ENCODE measurements around the gene TARM1. TPM values are rescaled to one million over a fixed set of nuclear protein-coding genes. Genes with fewer than 3 reads are reported as not detected.

The TARM1 gene
- total RNA-seq, 1 donor from 2014 or later, result not detected

DNA sequence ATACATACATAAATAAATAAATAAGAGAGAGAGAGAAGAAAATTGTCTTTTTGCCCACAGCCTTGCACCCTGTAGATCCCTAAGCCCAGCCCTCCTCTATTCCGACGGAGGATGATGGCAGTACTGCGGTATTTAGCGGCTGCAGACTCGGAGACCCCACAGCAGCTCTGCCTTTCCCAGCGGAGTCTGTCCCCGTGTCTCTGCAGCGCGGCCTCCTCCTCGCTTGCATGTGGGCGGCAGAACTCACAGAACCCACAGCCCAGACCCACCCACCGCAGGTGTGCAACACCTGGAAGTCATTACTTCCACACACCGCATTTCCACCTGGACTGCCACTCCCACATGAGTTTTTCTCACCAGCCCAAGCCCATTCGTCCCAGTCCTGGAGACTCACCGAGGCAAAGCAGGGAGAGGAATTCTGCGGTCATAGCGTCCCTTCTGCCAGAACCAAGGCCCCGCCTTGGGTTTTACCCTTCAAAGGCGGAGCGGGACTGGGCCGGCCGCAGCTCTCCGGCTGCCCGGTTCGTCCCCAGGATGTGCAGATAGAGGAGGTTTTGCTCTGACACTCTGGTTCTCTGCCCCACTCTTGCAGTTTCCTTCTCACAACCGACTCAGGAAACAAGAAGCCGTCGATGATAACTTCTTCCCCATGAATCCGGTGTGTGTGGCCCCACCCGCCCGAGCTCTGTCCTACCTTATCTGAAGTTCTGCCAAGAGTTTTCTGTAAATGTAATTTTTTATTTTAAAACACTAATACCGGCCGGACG lies 17.6 kb downstream of the TARM1 start, which contains the start of gene VSTM1:
TSS of gene VSTM1 (minus strand) at position 548 of the 767 bp plus-strand sequence. CDS start at position 428, 120 bp downstream.
- H3K36me3 Mint-ChIP-seq, result no peaks in the 10 kb centered on the region
- no peak for DNase-seq (ENCODE audit: low spot score in 2 of 2, unreplicated experiment in 2 of 2)
- H3K4me3 Mint-ChIP-seq, result no peak within 1 kb of the TSS
- H3K27ac Mint-ChIP-seq, result no peak within 1 kb of the TSS
- H3K4me1 Mint-ChIP-seq, result no peaks in the 10 kb centered on the region
- H3K9me3 Mint-ChIP-seq, result peaks cover 3% of the 10 kb centered on the region
- peaks cover 10% of the 10 kb centered on the region for H3K27me3 Mint-ChIP-seq (ENCODE audit: low read depth)
- TF ChIP-seq, protein P1, sequence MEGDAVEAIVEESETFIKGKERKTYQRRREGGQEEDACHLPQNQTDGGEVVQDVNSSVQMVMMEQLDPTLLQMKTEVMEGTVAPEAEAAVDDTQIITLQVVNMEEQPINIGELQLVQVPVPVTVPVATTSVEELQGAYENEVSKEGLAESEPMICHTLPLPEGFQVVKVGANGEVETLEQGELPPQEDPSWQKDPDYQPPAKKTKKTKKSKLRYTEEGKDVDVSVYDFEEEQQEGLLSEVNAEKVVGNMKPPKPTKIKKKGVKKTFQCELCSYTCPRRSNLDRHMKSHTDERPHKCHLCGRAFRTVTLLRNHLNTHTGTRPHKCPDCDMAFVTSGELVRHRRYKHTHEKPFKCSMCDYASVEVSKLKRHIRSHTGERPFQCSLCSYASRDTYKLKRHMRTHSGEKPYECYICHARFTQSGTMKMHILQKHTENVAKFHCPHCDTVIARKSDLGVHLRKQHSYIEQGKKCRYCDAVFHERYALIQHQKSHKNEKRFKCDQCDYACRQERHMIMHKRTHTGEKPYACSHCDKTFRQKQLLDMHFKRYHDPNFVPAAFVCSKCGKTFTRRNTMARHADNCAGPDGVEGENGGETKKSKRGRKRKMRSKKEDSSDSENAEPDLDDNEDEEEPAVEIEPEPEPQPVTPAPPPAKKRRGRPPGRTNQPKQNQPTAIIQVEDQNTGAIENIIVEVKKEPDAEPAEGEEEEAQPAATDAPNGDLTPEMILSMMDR (IDR thresholded peaks at IDR 0.05; ENCODE audit: unreplicated experiment), result no peak

DNA sequence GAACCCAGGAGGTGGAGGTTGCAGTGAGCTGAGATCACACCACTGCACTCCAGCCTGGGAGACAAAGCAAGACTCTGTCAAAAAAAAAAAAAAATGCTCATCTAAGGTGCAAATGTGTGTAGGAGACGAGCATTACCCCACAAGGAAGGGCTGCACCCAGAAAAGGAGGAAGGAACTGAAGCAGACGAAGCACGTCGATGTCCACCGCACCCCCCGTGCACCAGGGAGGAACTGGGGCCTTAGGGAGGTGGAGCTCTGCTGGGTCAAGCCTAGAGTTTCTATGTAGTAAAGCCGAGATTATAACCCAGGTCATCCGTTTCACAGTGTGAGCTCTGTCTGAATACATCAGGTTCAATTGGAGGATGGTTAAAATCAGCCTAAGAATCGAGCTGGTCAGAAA lies 18.5 kb downstream of the TARM1 start:
- H3K27ac Mint-ChIP-seq, result no peak overlapping the region
- peaks cover 3% of the 10 kb centered on the region for H3K9me3 Mint-ChIP-seq
- TF ChIP-seq, protein P1 (IDR thresholded peaks at IDR 0.05; ENCODE audit: unreplicated experiment), result no peak
- no peaks in the 10 kb centered on the region for H3K36me3 Mint-ChIP-seq
- peaks cover 6% of the 10 kb centered on the region for H3K27me3 Mint-ChIP-seq (ENCODE audit: low read depth)
- H3K4me1 Mint-ChIP-seq, result no peaks in the 10 kb centered on the region
- no peak overlapping the region for H3K4me3 Mint-ChIP-seq
- no peak for DNase-seq (ENCODE audit: low spot score in 2 of 2, unreplicated experiment in 2 of 2)

DNA sequence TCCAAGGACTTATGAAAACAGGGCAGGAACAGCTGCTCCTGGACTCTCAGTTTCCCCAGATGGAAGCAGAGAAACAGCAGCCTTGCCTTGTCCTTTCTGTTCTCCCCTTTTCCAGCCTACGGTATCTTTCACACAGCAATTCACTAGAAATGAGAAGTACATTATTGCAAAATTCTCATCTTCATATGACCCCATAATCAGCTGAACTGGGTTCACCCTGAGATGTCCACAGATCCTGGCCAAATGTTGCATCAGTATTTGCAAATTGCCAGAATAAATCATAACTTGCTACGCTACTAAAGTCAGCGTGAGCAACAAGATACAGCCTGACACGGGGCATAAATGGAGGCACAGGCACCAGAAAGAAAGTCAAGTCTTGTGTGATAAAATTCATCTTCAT lies 33.5 kb downstream of the TARM1 start:
- Mint-ChIP-seq H3K27ac (no peak overlapping the region), H3K4me3 (no peak overlapping the region), H3K36me3 (no peaks in the 10 kb centered on the region), H3K27me3 (ENCODE audit: low read depth) (peaks cover 37% of the 10 kb centered on the region), H3K9me3 (no peaks in the 10 kb centered on the region), H3K4me1 (no peaks in the 10 kb centered on the region)
- DNase-seq (ENCODE audit: low spot score in 2 of 2, unreplicated experiment in 2 of 2), result no peak
- TF ChIP-seq, protein P1 (IDR thresholded peaks at IDR 0.05; ENCODE audit: unreplicated experiment), result no peak

DNA sequence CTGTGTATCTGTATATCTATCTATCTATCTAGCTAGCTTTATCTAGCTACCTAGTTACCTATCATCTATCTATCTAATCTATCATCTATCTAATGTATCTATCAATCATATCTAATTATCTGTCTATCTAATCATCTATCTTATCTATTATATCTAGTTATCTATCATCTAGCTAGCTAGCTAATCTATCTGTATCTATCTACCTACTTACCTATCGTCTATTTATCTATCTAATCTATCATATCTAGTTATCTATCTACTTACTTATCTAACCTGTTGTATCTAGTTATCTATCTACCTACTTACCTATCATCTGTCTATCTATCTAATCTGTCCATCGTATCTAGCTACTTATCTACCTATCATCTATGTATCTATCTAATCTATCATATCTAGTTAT lies 35.4 kb downstream of the TARM1 start:
- H3K4me1 Mint-ChIP-seq, result no peaks in the 10 kb centered on the region
- peaks cover 33% of the 10 kb centered on the region for H3K27me3 Mint-ChIP-seq (ENCODE audit: low read depth)

DNA sequence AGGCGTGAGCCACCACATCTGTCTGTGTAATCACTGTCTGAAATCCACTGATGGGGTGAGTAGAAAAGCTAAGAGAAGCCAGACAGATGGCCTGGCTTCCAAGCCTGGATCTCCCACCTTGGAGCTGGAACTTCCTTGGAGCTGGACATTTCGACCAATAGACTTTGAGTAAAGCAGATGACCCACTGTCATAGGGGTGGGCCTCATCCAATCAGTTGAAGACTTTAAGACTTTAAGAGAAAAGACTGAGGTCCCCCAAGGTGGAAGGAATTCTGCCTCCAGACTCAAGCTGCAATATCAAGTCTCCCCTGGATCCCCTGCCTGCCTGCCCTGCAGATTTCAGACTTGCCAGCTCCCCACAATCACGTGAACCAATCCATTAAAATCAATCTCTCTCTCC lies 38.2 kb downstream of the TARM1 start:
- TF ChIP-seq, protein P1 (IDR thresholded peaks at IDR 0.05; ENCODE audit: unreplicated experiment), result no peak
- DNase-seq (ENCODE audit: low spot score in 2 of 2, unreplicated experiment in 2 of 2), result no peak
- Mint-ChIP-seq H3K9me3 (no peaks in the 10 kb centered on the region), H3K4me3 (no peak overlapping the region), H3K4me1 (no peaks in the 10 kb centered on the region), H3K27ac (no peak overlapping the region), H3K36me3 (no peaks in the 10 kb centered on the region), H3K27me3 (ENCODE audit: low read depth) (peaks cover 18% of the 10 kb centered on the region)

More for the DNA sequence above, 35.4 kb downstream of the TARM1 start:
- Mint-ChIP-seq H3K4me3 (no peak overlapping the region), H3K36me3 (no peaks in the 10 kb centered on the region), H3K9me3 (no peaks in the 10 kb centered on the region), H3K27ac (no peak overlapping the region)
- no peak for DNase-seq (ENCODE audit: low spot score in 2 of 2, unreplicated experiment in 2 of 2)
- TF ChIP-seq, protein P1 (IDR thresholded peaks at IDR 0.05; ENCODE audit: unreplicated experiment), result no peak

Data from mesothelial cell of epicardium (in vitro differentiated cells).